Naive thymus-derived CD4-positive, alpha-beta T cell (primary cell): Measurements from ENCODE around the gene HHIPL1. TPM values are rescaled to one million over a fixed set of nuclear protein-coding genes. Genes with fewer than 3 reads are reported as not detected.

Source experiments
- ATAC-seq: fragments of 150-1000 bp; cut with Tn5 transposase; 2 replicates; pipeline ENCODE4 v1.10.0; 2021; ENCODE audit warnings: mild to moderate bottlenecking, moderate library complexity
- CTCF ChIA-PET: fragments of 350-600 bp; sonication (Branson Sonifier 250); formaldehyde crosslinking; loops from one replicate; lab custom pipeline; 2021; ENCODE audit warnings: antibody characterized with exemption; lab: Charles Lee
- POLR2A ChIA-PET: fragments of 350-600 bp; sonication (Branson Sonifier 250); formaldehyde crosslinking; loops from one replicate; lab custom pipeline; 2021; ENCODE audit warnings: antibody characterized with exemption, inconsistent platforms; lab: Charles Lee
- DNase-seq, 9 donors: peaks; one replicate each; pipeline versions ENCODE4 v3.0.0 to v3.0.0-alpha.2; 2020 to 2022; ENCODE audit warnings: mixed read lengths in 1 of 9
- H3K27ac ChIP-seq: one replicate; pipeline ENCODE4 v1.7.0; 2013; ENCODE audit warnings: mild to moderate bottlenecking, low read depth, low read length, moderate library complexity
- H3K27me3 ChIP-seq, 2 donors: one replicate each; pipeline ENCODE4 v1.7.0; 2013; ENCODE audit warnings: low read length in 2 of 2, mild to moderate bottlenecking in 2 of 2, moderate library complexity in 2 of 2; ENCODE audit not compliant: control insufficient read depth in 2 of 2, insufficient read depth in 2 of 2
- H3K36me3 ChIP-seq, 3 experiments: 1 replicate in 2 of 3; 2 replicates in 1 of 3; pipeline ENCODE4 v1.7.0; 2013; ENCODE audit warnings: low read length in 3 of 3, mild to moderate bottlenecking in 3 of 3, moderate library complexity in 1 of 3; ENCODE audit not compliant: insufficient read depth in 3 of 3, control insufficient read depth in 2 of 3
- H3K4me1 ChIP-seq, 2 donors: one replicate each; pipeline ENCODE4 v1.7.0; 2013; ENCODE audit warnings: low read length in 2 of 2, mild to moderate bottlenecking in 2 of 2, moderate library complexity in 1 of 2; ENCODE audit not compliant: control insufficient read depth in 2 of 2, insufficient read depth in 2 of 2
- H3K4me3 ChIP-seq: 2 replicates; pipeline ENCODE4 v1.7.0; 2013; ENCODE audit warnings: mild to moderate bottlenecking, low read length
- H3K9me3 ChIP-seq, 3 experiments: 1 replicate in 2 of 3; 2 replicates in 1 of 3; pipeline ENCODE4 v1.7.0; 2013; ENCODE audit warnings: low read length in 3 of 3; ENCODE audit not compliant: control insufficient read depth in 2 of 3
- H3K27ac Mint-ChIP-seq, 9 donors: one replicate each; pipeline ENCODE4 v1.8.0; 2020 to 2022; ENCODE audit warnings: mixed read lengths in 9 of 9, mild to moderate bottlenecking in 8 of 9, moderate library complexity in 5 of 9, inconsistent platforms in 2 of 9
- H3K27me3 Mint-ChIP-seq, 5 donors: one replicate each; pipeline ENCODE4 v1.8.0; 2021 to 2022; ENCODE audit warnings: mixed read lengths in 5 of 5, mild to moderate bottlenecking in 1 of 5
- H3K36me3 Mint-ChIP-seq, 5 donors: one replicate each; pipeline ENCODE4 v1.8.0; 2020 to 2022; ENCODE audit warnings: mixed read lengths in 5 of 5, mild to moderate bottlenecking in 3 of 5, inconsistent platforms in 1 of 5
- H3K4me1 Mint-ChIP-seq, 7 donors: one replicate each; pipeline ENCODE4 v1.8.0; 2020 to 2022; ENCODE audit warnings: mixed read lengths in 7 of 7, mild to moderate bottlenecking in 3 of 7, inconsistent platforms in 1 of 7
- H3K4me3 Mint-ChIP-seq, 10 donors: one replicate each; pipeline ENCODE4 v1.8.0; 2020 to 2022; ENCODE audit warnings: mild to moderate bottlenecking in 10 of 10, mixed read lengths in 10 of 10, moderate library complexity in 6 of 10, inconsistent platforms in 2 of 10
- H3K9me3 Mint-ChIP-seq, 11 donors: one replicate each; pipeline ENCODE4 v1.8.0; 2020 to 2022; ENCODE audit warnings: mixed read lengths in 11 of 11, mild to moderate bottlenecking in 4 of 11, inconsistent platforms in 1 of 11, moderate library complexity in 1 of 11
- intact Hi-C, 2 donors: fragments of 100-400 bp; cut with micrococcal nuclease; formaldehyde crosslinking; loops; one replicate each; pipeline ENCODE4 v1.15.1; 2023
- polyA plus RNA-seq, 2 donors: library from polyadenylated mRNA; unstranded; fragments of 300-500 nt; fragmentation: Illumina TruSeq; gene quantifications; one replicate each; pipeline ENCODE4 v1.2.3, GENCODE V29; 2021
- total RNA-seq, 6 experiments: library from RNA in 5 of 6; stranded (reverse) in 5 of 6; gene quantifications; 1 replicate in 5 of 6; 2 replicates in 1 of 6; pipeline ENCODE4 v1.2.3 and lab custom pipeline; 2021 to 2026

Gene HHIPL1
- total and polyA plus RNA-seq, 7 experiments from 2014 or later = 0.40 to 0.41 TPM; not detected in 5

GRCh38 chr14:99632410-99633035 lies 12.4 kb upstream of the HHIPL1 start:
- ChIA-PET CTCF (interaction anchor here (0.7 to 1.5 kb wide), 2 partner anchors 43 to 111 kb away, joined by 3 read pairs; no protein-coding TSS in a partner anchor), POLR2A (no interaction called here)
- Mint-ChIP-seq H3K4me1 (peaks cover 0 to 4% (median 3%) of the 10 kb centered on the region in 7 donors), H3K27me3 (peaks cover 0 to 10% (median 0%) of the 10 kb centered on the region in 5 donors), H3K9me3 (no peaks in the 10 kb centered on the region), H3K27ac (peak overlapping the region in 1 of 9 donors; percentile 51), H3K4me3 (no peak overlapping the region), H3K36me3 (no peaks in the 10 kb centered on the region)
- ATAC-seq (no peak), DNase-seq (no peak)
- no peaks in the 10 kb centered on the region for H3K4me1 ChIP-seq
- H3K9me3 ChIP-seq = no peaks in the 10 kb centered on the region
- H3K36me3 ChIP-seq = no peaks in the 10 kb centered on the region
- H3K4me3 ChIP-seq = no peak overlapping the region
- intact Hi-C loops = no loop called here
- H3K27ac ChIP-seq = no peak overlapping the region
- H3K27me3 ChIP-seq = no peaks in the 10 kb centered on the region

GRCh38 chr14:99633141-99633540 lies 11.8 kb upstream of the HHIPL1 start:
- Mint-ChIP-seq H3K4me3 (no peak overlapping the region), H3K27ac (no peak overlapping the region), H3K36me3 (no peaks in the 10 kb centered on the region), H3K9me3 (no peaks in the 10 kb centered on the region), H3K27me3 (peaks cover 0 to 7% (median 0%) of the 10 kb centered on the region in 5 donors), H3K4me1 (peaks cover 0 to 4% (median 2%) of the 10 kb centered on the region in 7 donors)
- POLR2A ChIA-PET = no interaction called here
- no peak overlapping the region for H3K27ac ChIP-seq
- H3K4me1 ChIP-seq = no peaks in the 10 kb centered on the region
- intact Hi-C loops = no loop called here
- no peak overlapping the region for H3K4me3 ChIP-seq
- CTCF ChIA-PET = interaction anchor here (0.7 kb wide), 1 partner anchor 44 kb away, joined by 3 read pairs; no protein-coding TSS in a partner anchor
- DNase-seq (no peak), ATAC-seq (no peak)
- no peaks in the 10 kb centered on the region for H3K9me3 ChIP-seq
- no peaks in the 10 kb centered on the region for H3K36me3 ChIP-seq
- H3K27me3 ChIP-seq = no peaks in the 10 kb centered on the region

GRCh38 chr14:99633918-99634317 lies 11.0 kb upstream of the HHIPL1 start:
- Histone ChIP-seq H3K9me3 (no peaks in the 10 kb centered on the region), H3K27me3 (no peaks in the 10 kb centered on the region), H3K36me3 (no peaks in the 10 kb centered on the region), H3K4me3 (no peak overlapping the region), H3K4me1 (no peaks in the 10 kb centered on the region), H3K27ac (no peak overlapping the region)
- Mint-ChIP-seq H3K27ac (no peak overlapping the region), H3K27me3 (peaks cover 0 to 7% (median 0%) of the 10 kb centered on the region in 5 donors), H3K4me3 (no peak overlapping the region), H3K4me1 (peaks cover 0 to 2% (median 2%) of the 10 kb centered on the region in 7 donors), H3K9me3 (no peaks in the 10 kb centered on the region), H3K36me3 (no peaks in the 10 kb centered on the region)
- intact Hi-C loops = no loop called here
- no peak for ATAC-seq
- POLR2A ChIA-PET = no interaction called here
- CTCF ChIA-PET = no interaction called here
- no peak for DNase-seq

GRCh38 chr14:99634443-99634842 lies 10.5 kb upstream of the HHIPL1 start:
- CTCF ChIA-PET = no interaction called here
- H3K4me3 Mint-ChIP-seq = no peak overlapping the region
- H3K9me3 Mint-ChIP-seq = no peaks in the 10 kb centered on the region
- no peaks in the 10 kb centered on the region for H3K27me3 ChIP-seq
- no peak for ATAC-seq
- no peak for DNase-seq
- H3K27me3 Mint-ChIP-seq = peaks cover 0 to 7% (median 0%) of the 10 kb centered on the region in 5 donors
- POLR2A ChIA-PET = no interaction called here
- H3K36me3 ChIP-seq = no peaks in the 10 kb centered on the region
- no peak overlapping the region for H3K27ac ChIP-seq
- H3K36me3 Mint-ChIP-seq = no peaks in the 10 kb centered on the region
- no peaks in the 10 kb centered on the region for H3K9me3 ChIP-seq
- intact Hi-C loops = no loop called here
- H3K27ac Mint-ChIP-seq = peak overlapping the region in 1 of 9 donors; percentile 45
- no peaks in the 10 kb centered on the region for H3K4me1 ChIP-seq
- no peak overlapping the region for H3K4me3 ChIP-seq
- H3K4me1 Mint-ChIP-seq = peaks cover 0 to 1% (median 0%) of the 10 kb centered on the region in 7 donors

DNA sequence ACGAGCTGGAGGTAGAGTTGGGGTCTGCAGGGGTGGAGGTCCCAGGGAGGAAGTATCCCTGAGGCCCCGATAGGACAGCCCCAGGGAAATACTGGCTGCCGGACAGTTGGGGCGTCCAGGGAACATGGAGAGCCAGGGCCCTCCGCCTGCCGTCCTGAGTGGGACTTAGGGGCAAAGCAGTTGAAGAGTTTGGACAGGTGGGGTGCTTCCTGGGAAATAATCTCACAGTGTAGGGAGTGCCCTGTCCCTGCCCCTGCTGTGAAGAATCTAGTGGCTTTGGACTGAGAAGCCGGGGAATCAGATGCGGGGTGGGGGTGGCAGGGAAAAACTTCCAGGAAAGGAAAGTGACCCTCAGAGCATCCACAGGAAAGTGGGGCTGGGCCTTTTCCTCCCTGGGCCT lies 9.8 kb upstream of the HHIPL1 start:
- ChIA-PET POLR2A (no interaction called here), CTCF (no interaction called here)
- no peaks in the 10 kb centered on the region for H3K36me3 Mint-ChIP-seq
- H3K4me3 Mint-ChIP-seq = no peak overlapping the region
- DNase-seq (no peak), ATAC-seq (no peak)
- Histone ChIP-seq H3K27ac (no peak overlapping the region), H3K9me3 (no peaks in the 10 kb centered on the region), H3K27me3 (no peaks in the 10 kb centered on the region), H3K36me3 (no peaks in the 10 kb centered on the region), H3K4me3 (no peak overlapping the region), H3K4me1 (no peaks in the 10 kb centered on the region)
- intact Hi-C loops = no loop called here
- H3K4me1 Mint-ChIP-seq = peaks cover 0 to 1% (median 0%) of the 10 kb centered on the region in 7 donors
- H3K27me3 Mint-ChIP-seq = peaks cover 0 to 7% (median 0%) of the 10 kb centered on the region in 5 donors
- no peak overlapping the region for H3K27ac Mint-ChIP-seq
- no peaks in the 10 kb centered on the region for H3K9me3 Mint-ChIP-seq

DNA sequence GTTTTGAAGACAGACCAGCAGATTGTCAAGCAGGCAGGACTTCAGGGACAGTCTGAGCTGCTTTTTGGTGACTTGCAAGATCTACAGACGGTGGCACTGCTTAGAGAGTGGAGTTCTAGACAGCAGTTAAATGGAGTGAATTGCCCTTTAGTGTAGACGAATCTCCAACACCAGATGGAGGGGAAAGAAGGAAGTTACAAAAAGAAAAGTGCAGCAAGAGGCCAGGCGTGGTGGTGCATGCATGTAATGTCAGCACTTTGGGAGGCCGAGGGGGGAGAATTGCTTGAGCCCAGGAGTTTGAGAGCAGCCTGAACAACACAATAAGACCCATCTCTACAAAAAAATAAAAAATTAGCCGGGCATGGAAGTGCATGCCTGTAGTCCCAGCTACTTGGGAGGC lies 8.4 kb upstream of the HHIPL1 start:
- peaks cover 0 to 1% (median 0%) of the 10 kb centered on the region in 7 donors for H3K4me1 Mint-ChIP-seq
- ChIA-PET POLR2A (no interaction called here), CTCF (no interaction called here)
- DNase-seq (no peak), ATAC-seq (no peak)
- H3K4me3 Mint-ChIP-seq = no peak overlapping the region
- H3K27ac ChIP-seq = no peak overlapping the region
- no peak overlapping the region for H3K27ac Mint-ChIP-seq
- no peaks in the 10 kb centered on the region for H3K9me3 ChIP-seq
- intact Hi-C loops = no loop called here
- peaks cover 0 to 3% (median 0%) of the 10 kb centered on the region in 5 donors for H3K27me3 Mint-ChIP-seq
- H3K4me3 ChIP-seq = no peak overlapping the region
- H3K36me3 ChIP-seq = no peaks in the 10 kb centered on the region
- H3K36me3 Mint-ChIP-seq = no peaks in the 10 kb centered on the region
- no peaks in the 10 kb centered on the region for H3K4me1 ChIP-seq
- no peaks in the 10 kb centered on the region for H3K27me3 ChIP-seq
- H3K9me3 Mint-ChIP-seq = no peaks in the 10 kb centered on the region

GRCh38 chr14:99637624-99638023 lies 7.3 kb upstream of the HHIPL1 start:
- H3K27me3 Mint-ChIP-seq = peaks cover 0 to 3% (median 0%) of the 10 kb centered on the region in 5 donors
- POLR2A ChIA-PET = no interaction called here
- H3K4me1 Mint-ChIP-seq = peaks cover 0 to 5% (median 0%) of the 10 kb centered on the region in 7 donors
- intact Hi-C loops = no loop called here
- CTCF ChIA-PET = no interaction called here
- no peak overlapping the region for H3K4me3 ChIP-seq
- no peaks in the 10 kb centered on the region for H3K27me3 ChIP-seq
- DNase-seq = no peak
- no peaks in the 10 kb centered on the region for H3K9me3 ChIP-seq
- H3K36me3 Mint-ChIP-seq = no peaks in the 10 kb centered on the region
- no peak overlapping the region for H3K27ac Mint-ChIP-seq
- no peak for ATAC-seq
- no peaks in the 10 kb centered on the region for H3K36me3 ChIP-seq
- no peak overlapping the region for H3K27ac ChIP-seq
- no peaks in the 10 kb centered on the region for H3K4me1 ChIP-seq
- no peak overlapping the region for H3K4me3 Mint-ChIP-seq
- H3K9me3 Mint-ChIP-seq = no peaks in the 10 kb centered on the region
